ENCODE measurements around the gene SLC6A9. TPM values are rescaled to one million over a fixed set of nuclear protein-coding genes. Genes with fewer than 3 reads are reported as not detected.

SLC6A9 gene
- total RNA-seq, 1 donor from 2014 or later, result 2.9 TPM

GRCh38 chr1:43975249-43975961 lies 55.9 kb downstream of the SLC6A9 start:
- DNase-seq (ENCODE audit: low spot score in 2 of 2), result peak; percentile 63 to 68
- FAIRE-seq, result no peak

- FAIRE-seq (no peak), DNase-seq (ENCODE audit: low spot score in 2 of 2) (peak; percentile 99)
Observed at GRCh38 chr1:43974443-43975248, 56.6 kb downstream of the SLC6A9 start, which contains the start of gene ATP6V0B. Gene ATP6V0B (plus strand): TSS chr1:43974960. CDS start chr1:43975041, 81 bp downstream.

DNA sequence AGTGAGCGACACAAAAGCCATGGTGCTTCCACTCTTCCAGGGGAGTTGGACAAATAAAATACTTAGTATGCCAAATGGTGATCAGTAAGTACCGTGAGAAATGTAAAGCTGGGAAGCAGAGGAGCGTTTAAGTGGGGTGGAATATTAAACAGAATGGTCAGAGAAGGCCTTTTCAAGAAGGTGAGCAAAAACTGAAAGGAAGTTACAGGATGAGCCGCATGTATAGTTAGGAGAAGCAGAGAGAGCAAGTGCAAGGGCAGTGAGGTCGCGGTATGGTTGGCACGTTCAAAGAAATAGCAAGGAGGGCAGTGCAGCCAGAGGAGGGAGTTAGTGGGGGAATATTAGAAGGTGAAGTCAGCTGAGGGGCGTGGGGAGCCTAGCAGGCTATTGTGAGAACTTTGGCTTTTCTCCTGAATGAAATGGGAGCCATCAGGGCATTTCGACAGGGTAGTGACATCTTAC lies 57.2 kb downstream of the SLC6A9 start:
- FAIRE-seq, result no peak
- DNase-seq (ENCODE audit: low spot score in 2 of 2), result no peak

DNA sequence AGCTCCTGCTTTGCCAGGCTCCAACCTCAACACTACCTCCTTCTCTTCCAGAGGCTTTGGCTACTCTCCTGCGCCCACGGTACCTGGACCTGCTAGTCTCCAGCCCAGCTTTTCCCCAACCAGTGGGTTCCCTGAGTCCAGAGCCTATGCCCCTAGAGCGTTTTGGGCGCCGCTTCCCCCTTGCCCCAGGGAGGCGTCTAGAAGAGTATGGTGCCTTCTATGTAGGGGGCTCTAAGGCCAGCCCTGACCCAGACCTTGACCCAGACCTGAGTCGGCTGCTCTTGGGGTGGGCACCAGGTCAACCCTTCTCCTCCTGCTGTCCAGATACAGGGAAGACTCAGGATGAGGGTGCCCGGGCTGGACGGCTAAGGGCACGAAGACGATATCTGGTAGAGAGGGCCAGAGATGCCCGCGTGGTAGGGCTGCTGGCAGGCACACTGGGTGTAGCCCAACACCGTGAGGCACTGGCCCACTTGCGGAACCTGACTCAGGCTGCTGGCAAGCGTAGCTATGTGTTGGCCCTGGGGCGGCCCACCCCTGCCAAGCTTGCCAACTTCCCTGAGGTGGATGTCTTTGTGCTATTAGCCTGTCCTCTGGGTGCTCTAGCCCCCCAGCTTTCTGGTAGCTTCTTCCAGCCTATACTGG lies 59.8 kb downstream of the SLC6A9 start:
- DNase-seq (ENCODE audit: low spot score in 2 of 2), result no peak
- no peak for FAIRE-seq

DNA sequence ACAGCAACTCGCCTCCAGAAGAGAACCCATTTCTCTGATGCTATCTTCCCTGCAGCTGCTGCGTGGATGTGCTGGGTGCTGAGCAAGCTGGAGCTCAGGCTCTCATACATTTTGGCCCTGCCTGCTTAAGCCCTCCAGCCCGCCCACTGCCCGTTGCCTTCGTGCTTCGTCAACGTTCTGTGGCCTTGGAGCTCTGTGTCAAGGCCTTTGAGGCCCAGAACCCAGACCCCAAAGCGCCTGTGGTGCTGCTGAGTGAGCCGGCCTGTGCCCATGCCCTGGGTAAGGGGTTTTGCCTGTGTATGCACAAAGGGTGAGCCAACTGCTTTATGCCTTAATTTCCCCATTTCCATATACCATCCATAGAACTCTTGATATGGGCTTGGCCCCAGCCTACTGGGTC lies 60.4 kb downstream of the SLC6A9 start:
- FAIRE-seq, result no peak
- no peak for DNase-seq (ENCODE audit: low spot score in 2 of 2)

- no peak for FAIRE-seq
- no peak for DNase-seq (ENCODE audit: low spot score in 2 of 2)
Observed at GRCh38 chr1:43970502-43970901, 60.8 kb downstream of the SLC6A9 start.

DNA sequence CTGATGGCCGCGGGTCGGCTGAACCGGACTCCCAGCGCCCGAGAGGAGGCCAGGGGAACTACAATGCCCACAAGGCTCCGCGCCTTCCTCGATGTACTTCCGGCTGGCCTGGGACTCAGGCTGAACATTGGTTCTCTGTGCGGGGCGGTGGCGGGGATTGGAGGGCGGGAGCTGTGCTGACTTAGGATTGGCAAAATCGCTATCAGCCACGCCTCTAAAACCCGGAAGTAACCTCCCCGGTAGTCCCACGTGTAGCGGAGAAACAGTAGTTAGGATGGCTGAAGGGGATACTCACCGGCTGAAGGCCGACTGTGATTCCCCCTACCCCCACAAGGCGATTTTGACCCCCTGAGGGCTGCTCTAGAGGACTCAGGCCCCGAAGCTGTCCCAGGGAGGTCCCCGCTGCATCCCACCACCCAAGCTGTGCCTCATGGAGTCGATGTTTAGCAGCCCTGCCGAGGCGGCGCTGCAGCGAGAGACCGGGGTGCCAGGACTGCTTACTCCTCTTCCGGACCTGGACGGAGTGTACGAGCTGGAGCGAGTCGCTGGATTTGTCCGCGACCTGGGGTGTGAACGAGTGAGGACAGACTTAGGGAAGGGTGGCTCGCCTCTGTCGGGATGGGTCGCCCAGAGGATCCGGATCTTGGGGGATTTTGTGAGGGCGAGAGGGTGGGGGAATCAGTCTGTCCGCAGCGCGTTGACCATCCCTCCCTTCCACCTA lies 61.4 kb downstream of the SLC6A9 start, which contains the start of gene DPH2:
Gene DPH2, plus strand, starts transcription at position 265 of the 721 bp plus-strand sequence. Its CDS starts 166 bp downstream, at position 431.
- FAIRE-seq, result no peak
- peak; percentile 89 to 99 for DNase-seq (ENCODE audit: low spot score in 2 of 2)

- DNase-seq (ENCODE audit: low spot score in 2 of 2), result no peak
- no peak for FAIRE-seq
Observed at GRCh38 chr1:43969416-43969745, 61.9 kb downstream of the SLC6A9 start.

DNA sequence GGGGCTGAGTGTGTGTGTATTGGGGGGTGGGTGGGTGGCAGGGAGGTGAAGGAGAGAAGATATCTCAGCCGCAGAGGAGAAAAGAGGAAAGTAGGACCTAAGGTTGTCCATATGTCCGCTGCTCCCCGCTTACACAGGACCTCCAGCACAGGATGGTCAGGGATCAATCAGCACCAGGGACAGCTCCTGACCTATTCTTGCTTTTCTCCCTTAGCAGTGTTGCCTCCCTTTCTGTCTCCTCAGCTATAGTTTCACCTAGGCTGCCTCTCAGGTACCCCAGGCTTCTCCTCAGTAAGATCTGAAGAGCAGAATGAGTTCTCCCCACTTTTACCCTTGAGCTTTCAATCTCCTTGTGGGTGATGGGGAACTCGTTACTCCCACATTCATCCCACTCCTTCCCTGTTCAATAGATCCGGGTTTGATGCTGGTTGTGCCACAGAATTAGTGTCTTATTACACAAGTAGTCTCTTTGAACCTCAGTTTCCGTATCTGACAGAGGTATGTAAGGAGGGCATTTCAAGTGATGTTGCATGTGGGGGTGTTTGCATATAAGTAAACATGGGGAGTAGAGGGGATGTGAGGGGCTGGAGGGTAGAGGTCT lies 62.8 kb downstream of the SLC6A9 start:
- FAIRE-seq (no peak), DNase-seq (ENCODE audit: low spot score in 2 of 2) (no peak)

- no peak for DNase-seq (ENCODE audit: low spot score in 2 of 2)
- FAIRE-seq, result no peak
Observed at GRCh38 chr1:43965316-43965715, 65.9 kb downstream of the SLC6A9 start.

DNA sequence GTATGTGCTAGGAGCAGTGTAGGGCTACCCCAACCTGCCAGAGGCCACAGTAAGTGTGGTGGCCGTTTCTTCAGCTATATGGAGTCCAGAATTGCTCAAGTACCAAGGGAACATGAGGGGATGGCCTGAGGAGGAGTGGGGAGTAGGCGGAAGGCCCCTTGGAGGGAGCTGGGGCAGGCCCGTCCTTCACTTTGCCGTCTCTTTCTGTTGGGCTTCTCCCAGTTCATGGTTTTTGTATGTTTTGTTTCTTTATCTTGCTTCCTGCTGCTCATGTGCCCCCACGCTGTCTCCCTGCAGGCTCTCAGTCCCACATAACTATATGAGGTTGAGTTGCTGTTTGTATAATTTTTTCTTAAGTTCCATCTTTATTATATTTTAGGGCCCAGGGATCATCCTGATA lies 67.4 kb downstream of the SLC6A9 start:
- DNase-seq (ENCODE audit: low spot score in 2 of 2) (no peak), FAIRE-seq (no peak)

DNA sequence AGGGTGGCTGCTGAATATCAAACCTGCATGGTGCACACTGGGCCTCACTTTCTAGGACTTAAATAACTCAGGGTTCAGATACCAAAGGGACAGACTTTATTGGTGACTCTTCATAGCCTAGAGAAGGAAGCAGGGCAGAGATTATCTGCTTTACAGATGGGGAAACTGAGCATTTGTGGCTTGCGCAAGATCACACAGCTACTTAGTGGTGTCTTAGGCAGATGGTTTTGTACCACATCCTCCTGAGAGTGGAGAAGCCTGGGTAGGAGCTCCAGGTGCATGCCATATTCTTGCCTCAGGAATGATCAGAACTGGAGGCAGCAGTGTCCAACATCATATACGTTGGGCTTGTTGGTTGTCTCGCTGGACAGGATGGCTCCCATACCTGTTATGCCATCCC lies 68.3 kb downstream of the SLC6A9 start:
- DNase-seq (ENCODE audit: low spot score in 2 of 2), result no peak
- no peak for FAIRE-seq

DNA sequence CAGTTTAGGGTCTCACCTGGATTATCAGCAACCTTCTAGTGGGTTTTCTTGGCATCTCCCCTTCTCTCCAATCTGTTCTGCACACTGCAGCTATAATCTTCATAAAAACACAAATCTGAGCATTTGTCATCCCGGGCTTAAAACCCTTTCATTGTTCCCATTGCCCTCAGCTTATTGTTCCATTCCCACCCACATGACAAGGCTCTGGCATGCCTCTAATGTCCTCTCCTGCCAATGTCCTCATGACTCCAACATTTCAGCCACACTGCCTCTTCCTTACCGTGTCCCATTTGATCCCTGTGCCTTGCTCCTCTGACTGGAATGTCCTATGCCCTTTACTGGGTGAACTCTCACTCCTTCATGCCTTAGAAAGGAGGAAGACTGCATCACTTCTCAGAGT lies 68.9 kb downstream of the SLC6A9 start:
- no peak for FAIRE-seq
- no peak for DNase-seq (ENCODE audit: low spot score in 2 of 2)

GRCh38 chr1:43961692-43962091 lies 69.6 kb downstream of the SLC6A9 start:
- FAIRE-seq (no peak), DNase-seq (ENCODE audit: low spot score in 2 of 2) (no peak)

GRCh38 chr1:43960798-43961197 lies 70.5 kb downstream of the SLC6A9 start:
- DNase-seq (ENCODE audit: low spot score in 2 of 2) (no peak), FAIRE-seq (no peak)

DNA sequence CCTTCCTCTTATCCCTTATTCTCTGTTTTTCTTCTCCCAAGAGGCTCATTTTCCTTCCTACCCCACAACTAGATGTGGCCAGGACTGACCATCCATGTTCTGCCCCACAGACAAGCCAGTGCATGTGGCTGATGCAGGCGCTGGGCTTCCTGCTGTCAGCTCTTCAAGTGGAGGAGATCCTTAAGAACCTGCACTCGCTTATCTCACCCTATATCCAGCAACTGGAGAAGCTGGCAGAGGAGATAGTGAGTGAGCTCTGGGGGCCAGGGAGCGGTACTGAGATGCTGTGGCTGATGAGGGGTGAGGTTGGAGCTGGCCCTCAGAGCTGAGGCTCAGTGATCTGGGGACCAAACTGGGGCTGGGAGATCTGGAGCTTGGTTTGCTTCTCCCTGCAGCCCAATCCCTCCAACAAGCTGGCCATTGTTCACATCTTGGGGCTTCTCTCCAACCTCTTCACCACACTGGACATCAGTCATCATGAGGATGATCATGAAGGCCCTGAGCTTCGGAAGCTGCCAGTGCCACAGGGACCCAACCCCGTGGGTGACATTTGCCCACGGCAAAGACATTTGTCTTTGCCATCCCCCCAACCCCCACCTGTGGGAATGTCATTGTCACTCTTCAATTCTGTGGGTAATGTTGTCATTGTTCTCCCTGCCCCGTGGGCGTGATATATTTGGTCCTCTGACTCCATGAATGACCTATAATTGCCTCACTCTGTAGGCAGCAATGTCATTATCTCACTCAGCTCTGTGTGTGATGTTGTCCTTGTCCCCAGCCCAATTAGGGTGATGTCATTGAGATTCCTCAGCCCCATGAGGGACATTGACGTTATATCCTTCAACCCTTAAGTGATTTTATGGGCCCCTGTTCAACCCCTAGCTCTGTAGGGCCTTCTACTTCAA lies 72.7 kb downstream of the SLC6A9 start:
- FAIRE-seq (no peak), DNase-seq (ENCODE audit: low spot score in 2 of 2) (no peak)

DNA sequence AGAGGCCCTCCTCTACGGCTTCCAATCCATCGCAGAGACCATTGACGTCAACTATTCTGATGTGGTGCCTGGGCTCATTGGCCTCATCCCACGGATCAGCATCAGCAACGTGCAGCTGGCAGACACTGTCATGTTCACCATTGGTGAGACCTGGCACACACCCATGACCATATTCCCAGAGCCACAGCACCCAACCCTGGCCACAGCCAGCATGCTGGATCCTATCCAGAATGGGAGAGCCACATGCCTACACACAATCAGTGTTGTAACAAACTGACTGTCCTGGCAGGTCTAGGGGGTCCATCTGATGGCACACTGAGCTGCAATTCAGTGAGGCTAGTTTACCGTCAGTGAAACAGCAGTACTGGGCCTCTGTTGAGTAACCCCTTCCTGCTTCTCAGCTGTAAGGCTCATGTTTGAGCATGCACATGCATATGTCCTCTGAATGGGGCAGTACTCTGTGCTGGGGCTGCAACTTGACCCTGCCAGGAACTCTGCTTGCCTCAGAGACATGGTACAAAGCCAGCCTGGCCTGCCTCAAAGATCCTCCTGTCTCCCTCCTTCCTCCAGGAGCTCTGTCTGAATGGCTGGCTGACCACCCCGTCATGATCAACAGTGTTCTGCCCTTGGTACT lies 73.7 kb downstream of the SLC6A9 start:
- no peak for FAIRE-seq
- no peak for DNase-seq (ENCODE audit: low spot score in 2 of 2)

GRCh38 chr1:43956234-43956633 lies 75.0 kb downstream of the SLC6A9 start:
- DNase-seq (ENCODE audit: low spot score in 2 of 2) (no peak), FAIRE-seq (no peak)

- DNase-seq (ENCODE audit: low spot score in 2 of 2) (peak in 1 of 2 donors; percentile 49), FAIRE-seq (no peak)
Observed at GRCh38 chr1:43954036-43954435, 77.2 kb downstream of the SLC6A9 start.

Data from frontal cortex (tissue), 4 donors.